NCI-H774 (cell line): ENCODE measurements around the gene CALU.

ENCODE experiments used
- DNase-seq: peaks from one replicate; lab custom pipeline; 2025; lab: John Stamatoyannopoulos, UW

CALU gene

DNA sequence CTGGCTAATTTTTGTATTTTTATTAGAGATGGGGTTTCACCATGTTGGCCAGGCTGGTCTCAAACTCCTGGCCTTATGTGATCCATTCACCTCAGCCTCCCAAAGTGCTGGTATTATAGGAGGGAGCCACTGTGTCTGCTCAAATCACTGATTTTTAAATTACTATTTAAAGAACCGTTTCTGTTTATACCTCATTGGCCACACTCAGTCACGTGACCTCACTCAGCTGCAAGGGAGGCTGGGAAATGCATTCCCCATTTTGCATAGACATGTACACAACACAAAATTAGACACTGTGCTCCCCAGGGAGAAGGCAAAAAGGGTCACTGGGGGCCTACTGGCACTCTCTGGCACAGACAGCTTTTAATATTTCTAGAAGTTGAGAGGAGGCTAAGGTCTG, 13.6 kb upstream of the CALU start:
- no peak for DNase-seq

DNA sequence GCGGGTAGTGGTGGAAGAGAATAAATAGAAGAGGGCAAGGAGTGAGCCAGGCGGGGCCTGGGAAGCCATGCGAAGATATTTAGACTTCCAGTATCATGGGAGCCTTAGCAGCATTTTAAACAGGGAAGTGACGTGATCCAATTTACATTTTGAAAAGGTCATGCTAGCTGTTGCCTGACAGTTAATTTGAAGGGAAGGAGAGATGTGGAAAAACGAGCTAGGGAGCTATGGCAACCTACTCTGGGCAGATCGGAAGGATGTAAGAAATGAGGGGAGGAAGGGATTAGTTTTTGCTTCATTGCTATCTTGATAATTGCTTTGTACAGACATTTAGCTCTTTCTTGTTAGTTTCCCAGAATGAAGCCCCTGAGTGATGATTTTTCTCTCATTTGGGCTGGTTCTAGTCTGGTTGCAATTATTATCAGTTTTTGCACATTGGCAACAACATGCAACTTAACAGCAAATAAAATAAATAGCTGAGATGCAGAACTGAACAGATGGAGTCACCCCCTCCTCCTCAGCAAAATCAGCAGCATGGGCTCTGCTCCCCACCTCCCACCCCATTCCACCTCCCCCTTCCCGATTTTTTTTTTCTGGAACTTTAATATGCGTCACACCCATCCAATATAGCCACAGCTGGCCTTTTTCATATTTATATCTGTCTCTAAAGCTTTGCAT, 13.0 kb upstream of the CALU start:
- no peak for DNase-seq

DNA sequence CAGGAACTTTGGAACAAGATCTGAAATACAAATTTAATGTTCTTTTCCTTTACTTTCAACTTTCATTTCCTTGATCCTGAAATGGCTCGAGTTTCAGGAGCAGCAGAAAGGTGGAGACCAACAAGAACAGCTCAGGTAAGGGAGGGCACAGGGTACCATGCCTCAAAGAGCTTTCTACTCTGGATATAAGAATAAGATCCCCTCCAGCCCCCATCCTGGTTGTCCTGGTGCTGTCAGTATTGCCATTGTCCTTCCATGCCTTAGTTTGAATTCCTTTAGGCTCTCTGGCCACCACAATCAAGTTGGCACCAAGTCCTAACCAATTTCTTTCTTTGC, 12.5 kb upstream of the CALU start:
- no peak for DNase-seq

DNA sequence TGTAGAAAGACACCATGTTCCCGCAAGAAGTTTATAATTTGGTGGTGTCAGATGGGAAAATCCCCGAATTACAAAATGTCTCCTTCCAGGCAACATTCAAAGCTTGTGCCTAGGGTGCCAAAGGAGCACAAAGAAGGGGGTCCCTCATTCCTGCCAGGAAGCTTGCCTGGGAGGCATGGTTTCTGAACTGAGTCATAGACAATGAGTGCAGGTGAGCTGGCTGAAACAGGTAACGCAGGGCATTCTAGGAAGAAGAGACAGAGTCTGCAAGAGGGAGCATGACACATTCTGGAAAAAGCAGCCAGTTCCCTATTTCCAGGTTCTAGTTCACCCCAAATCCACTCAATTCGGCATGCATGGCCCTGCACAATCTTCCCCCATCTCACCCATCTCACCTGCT, 11.9 kb upstream of the CALU start:
- DNase-seq, result no peak

DNA sequence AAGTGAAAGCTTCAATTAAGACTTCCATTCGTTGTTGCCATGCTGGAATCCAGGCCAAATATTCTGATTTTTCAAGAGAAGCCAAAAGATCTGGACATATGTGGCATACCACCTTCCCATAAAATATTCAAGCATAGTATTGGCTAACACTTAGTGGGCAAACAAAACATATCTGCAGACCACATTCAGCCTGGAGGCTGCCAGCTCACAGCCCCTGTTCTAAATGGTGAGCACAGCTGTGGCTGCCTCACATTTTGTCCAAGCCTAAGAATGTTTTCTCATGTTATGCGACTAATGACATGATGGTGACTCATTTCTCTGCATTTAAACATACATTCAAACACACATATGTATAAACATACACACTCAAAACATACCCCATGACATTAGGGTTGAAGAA, 10.6 kb upstream of the CALU start:
- DNase-seq, result no peak

DNA sequence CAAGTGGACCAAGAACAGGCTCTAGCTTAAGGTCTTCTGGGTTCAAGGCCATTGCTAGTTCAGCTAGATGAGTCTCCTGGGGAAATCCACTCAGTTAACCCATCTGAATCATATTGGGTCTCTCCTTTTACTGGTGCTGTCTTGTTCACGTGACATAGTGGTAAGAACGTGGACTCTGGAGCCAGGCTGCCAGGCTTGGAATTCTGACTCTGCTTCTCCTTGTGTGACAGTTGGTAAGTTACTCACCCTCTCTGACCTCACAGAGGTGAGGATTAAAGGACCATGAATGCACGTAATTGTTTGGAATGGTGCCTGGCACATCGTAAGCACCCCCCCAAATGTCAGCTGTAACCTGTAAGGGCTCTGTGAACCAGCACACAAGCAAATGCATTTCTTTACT, 9.7 kb upstream of the CALU start:
- no peak for DNase-seq

DNA sequence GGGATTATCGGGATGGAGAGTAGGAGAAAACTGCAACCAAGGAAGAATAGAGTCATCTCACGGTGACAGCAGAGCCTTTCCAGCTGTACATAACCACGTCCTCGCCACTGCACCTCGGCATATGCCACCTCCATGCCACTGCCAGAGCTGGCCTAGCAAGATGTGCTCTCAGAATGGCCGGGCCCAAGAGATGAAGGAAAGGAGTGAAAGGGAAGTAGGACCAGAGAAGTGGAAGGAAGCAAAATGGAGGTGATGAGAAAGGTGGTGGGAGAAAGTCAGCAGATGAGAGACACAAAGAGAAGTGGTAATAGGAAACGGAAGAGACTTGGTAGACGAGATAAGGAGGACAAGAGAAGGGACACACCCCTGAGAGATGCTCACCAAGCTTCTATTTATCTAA, 8.0 kb upstream of the CALU start:
- no peak for DNase-seq

DNA sequence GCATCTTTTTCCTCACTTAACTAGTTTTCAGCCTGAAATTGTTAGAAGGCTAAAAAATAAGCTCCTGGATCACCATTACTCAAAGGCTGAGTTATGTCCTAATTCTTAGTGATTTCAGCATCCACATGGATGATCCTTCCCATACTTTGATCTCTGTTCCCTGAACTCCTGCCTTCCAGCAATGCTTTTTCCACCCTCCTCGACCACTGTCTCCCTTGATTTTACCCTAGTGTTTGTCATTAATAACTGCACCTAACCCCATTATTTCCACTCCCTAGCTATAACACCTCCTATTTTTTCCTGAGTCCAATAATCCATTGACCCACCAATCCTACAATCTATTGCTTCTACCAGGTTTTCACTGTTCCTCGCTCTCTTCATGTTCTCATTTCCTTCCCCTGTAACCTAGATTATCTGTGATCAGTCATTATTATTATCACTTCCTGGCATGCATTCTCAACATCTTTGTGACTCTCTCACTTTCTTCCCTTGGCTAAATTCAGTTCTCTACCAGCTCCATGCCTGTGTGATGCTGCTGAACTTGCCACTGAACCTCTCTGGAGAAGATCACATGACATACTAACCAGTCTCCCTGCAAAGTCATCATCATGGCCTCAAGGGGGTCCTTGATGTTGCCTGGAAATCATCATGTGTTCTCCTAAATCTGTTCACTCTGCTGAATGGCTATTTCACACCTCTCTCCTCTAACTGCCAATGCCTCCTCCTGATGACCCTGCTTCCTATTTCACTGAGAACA, 6.5 kb upstream of the CALU start:
- DNase-seq, result no peak

DNA sequence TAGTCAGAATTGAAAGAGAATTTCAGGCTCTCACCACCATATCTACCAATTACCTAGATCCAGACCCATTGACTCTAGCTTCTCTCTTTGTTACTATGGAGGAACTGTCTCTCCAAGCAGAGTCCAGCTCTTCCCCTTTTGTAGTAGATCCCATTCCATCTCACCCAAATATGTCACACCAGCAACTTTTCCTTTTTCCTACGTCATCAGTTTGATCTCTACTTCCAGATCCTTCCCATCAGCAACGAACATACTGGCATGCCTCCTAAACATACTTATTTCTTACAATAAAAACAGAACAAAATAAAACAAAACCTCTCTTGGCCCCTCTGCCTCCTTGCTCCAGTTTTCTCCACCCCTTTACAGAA, 5.9 kb upstream of the CALU start:
- DNase-seq, result no peak

DNA sequence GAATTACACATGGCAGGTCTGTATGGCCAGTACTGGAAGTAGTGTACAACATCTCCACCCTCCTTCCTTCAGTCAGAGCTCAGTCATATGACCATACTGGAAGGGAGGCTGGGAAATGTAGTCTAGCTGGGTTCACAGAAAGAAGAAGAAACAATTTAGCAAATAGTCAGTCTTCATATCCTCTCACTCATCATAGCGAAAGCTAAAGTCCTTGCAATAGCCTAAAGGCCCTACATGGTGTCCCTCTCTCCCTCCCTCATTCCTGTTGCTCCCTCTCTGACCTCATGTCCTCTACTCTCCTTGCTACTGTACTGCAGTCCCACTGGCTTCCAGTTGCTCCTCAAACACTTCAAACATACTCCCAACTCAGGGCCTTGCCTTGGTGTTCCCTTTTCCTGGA, 4.3 kb upstream of the CALU start:
- no peak for DNase-seq

DNA sequence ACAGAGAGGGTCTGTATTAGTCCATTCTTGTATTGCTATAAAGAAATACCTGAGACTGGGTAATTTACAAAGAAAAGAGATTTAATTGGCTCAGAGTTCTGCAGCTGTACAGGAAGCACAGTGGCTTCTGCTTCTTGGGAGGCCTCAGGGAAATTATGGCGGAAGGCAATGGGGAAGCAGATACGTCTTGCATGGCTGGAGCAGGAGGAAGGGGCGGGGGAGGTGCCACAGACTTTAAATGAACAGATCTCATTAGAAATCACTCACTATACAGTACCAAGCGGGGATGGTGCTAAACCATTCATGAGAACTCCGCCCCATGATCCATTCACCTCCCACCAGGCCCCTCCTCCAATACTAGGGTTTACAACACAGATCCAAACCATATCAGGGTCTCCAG, 3.7 kb upstream of the CALU start:
- no peak for DNase-seq

DNA sequence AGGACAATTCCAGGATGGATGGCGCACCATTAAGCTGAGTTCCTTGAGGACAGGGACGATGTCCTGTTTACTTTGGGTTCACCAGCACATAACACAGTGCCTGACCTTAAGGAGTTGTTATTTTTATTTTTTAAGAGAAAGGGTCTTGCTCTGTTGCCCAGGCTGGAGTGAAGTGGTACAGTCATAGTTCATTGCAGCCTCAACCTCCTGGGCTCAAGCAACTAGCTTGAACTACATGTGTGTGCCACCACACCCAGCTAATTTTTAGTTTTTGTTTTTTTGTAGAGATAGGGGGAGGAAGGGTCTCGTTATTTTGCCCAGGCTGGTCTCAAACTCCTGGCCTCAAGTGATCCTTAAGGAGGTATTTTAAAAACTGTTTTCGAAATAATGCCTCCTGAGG, 1.7 kb upstream of the CALU start:
- DNase-seq, result no peak

DNA sequence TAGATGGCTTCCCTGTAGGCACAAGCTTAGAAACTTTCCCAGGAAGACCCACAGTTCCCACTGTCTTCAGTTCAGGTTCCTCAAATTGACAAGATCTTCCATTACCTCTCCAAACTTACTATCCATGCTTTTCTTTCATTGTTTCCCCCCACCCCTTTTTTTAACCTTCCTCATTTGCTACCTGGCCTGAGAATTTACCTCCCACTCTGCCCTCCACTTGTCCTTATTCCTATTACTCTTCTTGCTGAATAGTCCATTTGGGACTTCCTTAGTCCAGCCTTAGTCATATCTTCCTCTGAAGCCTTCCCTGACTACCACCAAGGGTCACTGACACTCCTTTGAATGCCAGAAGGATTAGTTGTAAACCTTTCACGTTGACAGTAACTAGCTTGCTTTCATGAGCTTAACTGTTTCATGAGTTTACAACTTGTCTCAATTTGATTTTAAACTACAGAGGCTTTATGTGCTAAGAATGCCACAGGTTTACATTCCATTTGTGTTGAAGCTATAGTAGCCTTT, 1.2 kb upstream of the CALU start:
- no peak for DNase-seq

DNA sequence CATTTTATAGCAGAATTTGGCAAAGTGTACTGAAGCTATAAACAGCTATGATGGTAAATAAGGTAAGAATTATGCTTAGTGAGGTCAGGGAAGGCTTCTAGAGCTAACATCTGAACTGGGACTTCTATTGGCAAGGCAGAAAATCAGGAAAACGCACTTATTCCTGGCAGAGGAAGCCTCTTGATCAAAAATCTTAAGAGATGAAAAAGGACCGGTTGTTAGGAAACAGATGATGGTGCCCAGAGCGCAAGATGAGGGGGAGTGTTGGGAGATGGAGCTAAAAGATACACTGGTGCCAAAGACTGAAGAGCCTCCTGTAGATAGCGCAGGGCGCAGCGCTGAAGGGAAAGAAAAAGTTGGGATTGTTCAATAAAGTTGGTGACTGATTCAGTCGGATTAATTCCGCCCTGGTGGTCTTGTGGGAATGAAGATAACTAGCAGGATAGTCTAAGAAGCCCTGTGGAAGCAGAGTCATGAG, 550 bp upstream of the CALU start:
- DNase-seq, result no peak

DNA sequence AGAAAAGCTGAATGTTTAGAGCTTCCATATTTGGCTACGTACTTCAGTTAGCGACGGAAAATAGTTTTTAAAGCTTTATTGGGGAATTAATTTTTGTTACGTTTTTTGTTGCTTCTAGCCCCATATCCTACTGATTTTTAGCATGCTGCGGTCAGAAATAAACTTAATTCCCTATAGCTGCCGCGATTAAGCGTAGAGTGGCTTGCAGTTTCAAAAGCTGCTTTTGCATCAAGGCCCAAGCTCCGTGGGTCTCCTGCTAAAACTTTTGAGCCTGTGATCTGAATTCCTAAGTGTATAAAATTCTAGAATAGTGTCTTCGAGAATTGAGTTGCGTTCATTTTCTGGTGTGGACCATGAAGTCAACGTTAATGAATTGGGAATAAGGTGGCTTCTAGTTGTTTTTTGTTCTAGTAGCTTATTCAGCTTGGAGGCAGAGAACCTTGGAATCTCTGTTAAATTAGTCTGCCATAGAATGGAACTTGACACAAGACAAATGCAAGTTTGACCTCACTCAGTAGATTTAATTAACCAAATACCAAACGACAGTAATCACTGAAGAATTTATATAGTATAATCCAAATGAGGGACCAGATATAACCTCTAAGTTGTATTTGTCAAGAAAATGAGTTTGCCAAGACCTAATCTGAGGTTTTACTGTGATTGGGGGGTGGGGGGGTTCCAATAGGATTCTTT, 977 bp downstream of the CALU start:
- no peak for DNase-seq

DNA sequence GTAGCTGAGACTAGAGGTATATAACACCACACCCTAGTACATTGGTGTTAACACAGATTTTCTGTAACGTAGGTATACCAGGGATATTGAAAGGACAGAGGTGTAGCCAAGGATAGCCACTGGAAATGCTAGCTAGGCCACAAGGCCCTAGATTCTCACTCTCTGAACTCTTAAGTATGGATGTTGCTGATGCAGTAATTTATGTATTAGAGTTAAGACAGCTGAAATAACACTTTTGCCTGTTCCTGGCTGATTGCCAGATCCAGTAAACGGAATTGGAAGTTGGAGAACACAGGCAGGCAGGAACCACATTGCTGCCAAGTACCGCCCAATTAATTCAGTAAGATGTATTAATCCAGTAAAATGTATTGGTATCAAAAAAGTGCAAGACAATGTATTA, 1.8 kb downstream of the CALU start:
- no peak for DNase-seq

DNA sequence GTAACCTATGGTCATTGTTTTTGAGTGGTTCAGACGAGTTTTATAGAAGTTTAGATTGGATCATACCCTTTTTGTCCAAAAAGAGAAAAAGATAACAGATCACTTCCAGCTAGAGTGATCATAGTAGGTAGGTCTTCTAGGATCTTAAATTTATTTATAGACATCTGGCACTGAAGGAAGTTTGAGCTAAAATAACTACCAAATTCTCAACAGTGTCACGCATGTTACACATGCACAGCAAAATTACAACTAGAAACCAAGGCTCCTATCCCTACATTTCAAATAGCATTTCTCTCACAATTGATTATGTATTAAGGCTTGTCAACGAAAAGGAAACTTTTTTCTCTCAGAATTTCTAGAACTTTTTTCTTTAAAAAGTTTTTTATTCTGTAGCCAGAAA, 2.3 kb downstream of the CALU start:
- DNase-seq, result no peak

DNA sequence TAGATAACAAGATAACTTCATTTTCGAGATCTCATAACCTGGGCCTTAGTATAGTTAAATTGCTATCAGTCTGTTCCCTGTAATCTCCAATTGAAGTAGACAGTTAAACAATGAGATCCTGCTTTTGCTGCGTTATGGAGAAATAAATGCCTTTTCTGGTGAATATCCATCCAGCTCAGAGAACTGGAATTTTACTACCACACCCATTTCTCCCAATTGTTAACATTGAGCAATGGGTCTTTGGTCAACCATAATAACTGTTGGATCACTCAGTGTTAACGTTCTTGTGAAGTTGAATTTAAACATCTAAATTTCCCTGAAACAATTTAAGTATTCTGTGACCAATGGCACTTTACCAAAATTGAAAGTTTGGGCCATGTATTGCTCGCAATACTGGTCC, 3.0 kb downstream of the CALU start:
- DNase-seq, result no peak

DNA sequence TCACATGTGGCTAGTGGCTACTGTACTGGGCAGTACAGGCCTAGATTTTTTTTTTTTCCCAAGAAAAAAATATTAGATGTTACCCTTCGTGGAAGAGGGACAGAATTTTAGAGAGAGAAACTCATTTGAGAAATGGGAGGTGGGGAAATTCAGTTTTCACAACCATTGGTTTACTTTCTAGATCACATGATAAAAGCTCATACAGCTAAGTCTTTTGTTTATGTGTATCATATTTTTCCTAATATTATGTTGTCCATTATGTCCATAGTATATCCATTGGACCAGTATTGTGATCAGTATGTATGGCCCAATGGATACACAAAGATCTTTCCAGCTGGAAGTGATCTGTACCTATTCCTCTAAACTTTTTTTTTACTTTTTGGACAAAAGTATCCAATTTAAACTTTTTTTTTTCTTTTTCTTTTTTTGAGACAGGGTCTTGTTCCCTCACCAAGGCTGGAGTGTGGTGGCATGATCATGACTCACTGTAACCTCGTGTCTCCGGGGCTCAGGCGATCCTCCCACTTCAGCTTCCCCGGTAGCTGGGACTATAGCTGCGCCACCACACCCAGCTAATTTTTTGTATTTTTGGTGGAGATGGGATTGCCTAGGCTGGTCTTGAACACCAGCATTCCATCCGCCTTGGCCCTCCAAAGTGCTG, 4.1 kb downstream of the CALU start:
- DNase-seq, result no peak

DNA sequence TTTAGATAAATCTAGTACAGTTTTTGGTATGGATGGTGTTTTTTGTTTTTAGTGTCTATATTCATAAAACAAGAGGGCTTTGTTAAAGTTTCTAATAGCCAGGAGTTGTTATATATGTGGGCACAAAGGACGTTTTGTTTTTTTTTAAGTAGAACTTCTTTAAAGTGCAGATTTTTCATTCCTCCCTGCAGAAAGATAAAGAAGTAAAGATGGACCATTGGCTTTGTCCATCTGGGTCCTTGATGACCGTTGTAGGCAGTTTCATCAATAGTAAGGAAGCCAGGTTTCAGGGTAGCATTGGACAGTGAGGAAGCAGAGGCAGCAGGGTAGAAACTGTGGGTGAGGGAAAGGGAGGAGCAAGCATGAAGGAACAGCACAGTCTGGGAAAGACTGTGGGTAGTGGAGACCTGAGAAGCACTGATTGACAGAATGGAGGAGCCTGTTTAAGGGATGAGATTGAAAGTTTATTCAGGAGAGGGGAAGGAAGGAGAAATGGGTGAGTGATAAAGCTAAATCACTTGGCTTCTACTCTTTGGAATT, 5.3 kb downstream of the CALU start:
- no peak for DNase-seq

DNA sequence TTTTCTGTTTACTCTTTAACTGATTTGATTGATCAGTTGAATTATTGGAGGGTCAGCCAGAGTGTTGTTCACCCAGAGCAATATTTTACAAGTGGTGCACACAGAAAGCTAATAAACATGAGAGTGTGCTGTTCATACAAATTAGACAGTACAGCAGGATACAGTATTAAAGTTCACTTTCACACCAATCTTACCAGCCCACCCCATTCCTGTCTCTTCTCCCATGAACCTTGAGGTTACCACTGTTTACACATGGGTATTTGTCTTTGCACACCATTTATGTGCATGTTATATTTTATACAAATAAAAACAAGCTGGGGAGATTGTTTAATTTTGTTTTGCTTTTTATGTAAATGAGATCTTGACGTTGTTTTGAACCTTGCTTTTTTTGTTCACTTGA, 6.5 kb downstream of the CALU start:
- DNase-seq, result no peak

DNA sequence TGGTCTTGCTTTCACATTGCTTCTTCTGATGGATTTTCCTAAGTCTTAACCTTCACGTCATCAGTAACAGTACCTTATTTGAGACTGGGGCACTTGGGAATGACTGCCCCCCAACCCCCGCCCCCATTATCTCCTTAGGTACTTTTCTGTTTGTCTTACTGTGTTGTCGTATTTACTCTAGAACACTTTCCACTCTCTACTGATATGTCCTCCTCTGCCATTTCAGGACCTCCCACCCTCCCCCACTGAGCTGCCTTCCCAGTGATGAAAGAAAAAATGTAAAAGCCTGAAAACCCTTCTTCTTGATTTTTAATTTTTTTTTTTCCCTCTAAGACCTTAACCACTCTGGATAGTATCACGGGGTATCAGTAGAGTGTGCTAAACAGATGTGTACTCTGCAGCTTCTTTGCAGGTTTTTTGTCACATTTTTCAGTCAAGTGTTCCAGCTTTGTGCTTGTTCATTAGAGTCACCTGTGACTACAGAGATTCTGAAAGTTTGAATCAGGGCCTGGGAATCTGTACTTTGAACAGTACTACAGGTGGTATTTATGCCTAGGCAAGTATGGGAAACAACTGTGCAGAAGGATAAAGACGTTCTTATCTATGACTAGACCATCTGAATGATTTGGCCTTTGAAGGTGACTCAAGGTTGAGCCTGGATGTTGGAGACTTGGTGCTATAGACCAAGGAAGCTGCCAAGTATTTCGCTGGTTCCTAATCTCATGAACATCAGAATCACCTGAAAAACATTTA, 8.3 kb downstream of the CALU start:
- DNase-seq, result no peak
